Embryonic facial prominence (tissue), 1 donor: Measurements from ENCODE around the gene DAAM2.

Source experiments
- DNase-seq: peaks from one replicate; pipeline ENCODE4 v3.0.0-alpha.2; 2016; ENCODE audit errors: extremely low spot score

Gene DAAM2

DNA sequence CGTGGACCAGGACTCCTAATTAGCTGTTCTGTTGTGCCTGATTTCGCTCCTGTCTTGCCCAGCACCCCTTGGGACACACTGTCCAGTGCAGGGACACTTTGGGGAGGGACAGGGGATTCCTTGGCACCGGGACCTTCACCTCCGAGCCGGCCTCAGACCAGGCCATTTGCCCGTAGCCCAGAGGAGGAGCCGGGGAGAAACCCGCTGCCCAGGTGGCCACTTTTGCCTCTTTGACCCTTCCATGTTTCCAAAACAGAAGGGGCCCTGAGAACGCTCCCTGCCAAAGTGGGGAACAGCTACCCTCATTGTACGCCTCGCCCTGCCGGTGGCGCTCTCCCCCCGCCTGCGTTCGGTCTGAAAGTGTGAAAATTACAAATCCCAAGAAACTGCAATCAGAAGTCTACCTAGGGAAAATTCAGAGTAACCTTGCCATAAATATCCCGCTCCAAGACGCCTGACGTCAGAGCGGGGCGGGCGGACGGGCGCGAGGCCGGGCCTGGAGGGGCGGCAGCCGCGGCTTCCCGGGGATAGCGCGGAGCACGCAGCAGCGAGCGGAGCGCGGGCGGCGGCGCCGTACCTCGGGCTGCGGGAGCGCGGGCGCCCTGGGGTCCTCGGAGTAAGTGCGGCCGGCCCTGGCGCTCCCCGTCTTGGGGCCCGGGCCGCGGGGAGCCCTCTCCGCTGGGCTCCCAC lies at the start of gene DAAM2:
Gene DAAM2 (plus strand): TSS at position 527 of the 690 bp plus-strand sequence. CDS start 63,927 bp downstream, outside the sequence.
- peak; percentile 17 for DNase-seq

DNA sequence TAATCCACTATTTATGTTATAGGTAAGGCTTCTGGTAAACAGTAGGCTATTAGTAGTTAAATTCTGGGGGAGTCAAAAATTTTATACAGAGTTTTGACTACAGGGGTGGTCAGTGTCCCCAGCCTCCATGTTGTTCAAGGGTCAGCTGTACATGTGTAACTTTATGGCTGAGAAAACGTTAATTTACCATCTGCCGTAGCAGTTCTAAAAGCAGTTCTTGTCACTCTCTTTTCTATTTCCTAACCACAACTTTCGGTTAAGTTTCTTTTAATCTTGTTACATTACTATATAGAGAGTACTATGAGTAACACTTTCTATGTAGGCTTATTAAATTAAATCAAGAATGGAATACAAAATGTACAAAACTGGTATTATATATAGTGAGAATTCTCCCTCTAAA lies 45.4 kb upstream of the DAAM2 start:
- DNase-seq: no peak

DNA sequence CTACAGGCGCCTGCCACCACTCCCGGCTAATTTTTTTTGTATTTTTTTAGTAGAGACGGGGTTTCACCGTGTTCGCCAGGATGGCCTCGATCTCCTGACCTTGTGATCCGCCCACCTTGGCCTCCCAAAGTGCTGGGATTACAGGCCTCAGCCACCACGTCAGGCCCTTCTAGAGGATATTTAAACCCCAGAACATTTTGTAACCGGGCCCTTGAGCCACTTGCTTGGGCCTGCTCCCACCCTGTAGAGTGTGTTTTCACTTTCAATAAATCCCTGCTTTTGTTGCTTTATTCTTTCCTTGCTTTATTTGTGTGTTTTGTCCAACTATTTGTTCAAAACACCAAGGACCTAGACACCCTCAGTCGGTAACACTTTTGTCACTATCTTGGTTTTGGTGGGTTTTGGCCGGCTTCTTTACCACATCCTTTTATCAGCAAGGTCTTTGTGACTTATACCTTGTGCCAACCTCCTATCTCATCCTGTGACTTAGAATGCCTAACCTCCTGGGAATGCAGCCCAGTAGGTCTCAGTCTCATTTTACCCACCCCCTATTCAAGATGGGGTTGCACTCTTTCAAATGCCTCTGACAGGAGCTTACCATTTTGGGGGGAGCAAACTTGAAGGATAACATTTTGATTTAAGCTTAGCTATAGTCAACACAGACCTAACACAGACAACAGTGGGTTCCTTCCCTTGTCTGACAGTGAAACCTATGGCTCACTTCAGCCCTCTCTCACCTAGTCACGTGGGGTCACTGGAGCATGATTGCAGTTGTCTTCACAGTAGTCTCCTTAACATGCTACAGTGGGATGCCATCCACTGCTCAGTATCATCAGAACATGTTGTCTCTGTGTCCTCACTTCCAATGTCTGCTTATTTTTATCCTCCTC lies 39.1 kb upstream of the DAAM2 start:
- DNase-seq: no peak

DNA sequence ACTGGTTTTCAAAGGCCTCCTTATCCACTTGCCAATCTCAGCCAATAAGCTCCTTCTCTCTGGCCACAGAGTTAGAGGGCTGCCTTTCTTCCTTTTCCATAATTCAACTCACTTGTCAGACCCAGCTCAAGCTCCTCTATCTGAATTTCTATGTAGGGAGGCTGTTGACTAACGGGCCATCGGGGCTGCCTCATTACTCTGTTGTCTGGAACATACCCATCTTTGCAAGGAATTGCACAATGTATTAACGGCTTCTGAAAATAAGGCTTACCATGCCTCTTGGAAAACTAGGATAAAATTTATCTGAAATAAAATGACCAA lies 38.5 kb upstream of the DAAM2 start:
- no peak for DNase-seq

DNA sequence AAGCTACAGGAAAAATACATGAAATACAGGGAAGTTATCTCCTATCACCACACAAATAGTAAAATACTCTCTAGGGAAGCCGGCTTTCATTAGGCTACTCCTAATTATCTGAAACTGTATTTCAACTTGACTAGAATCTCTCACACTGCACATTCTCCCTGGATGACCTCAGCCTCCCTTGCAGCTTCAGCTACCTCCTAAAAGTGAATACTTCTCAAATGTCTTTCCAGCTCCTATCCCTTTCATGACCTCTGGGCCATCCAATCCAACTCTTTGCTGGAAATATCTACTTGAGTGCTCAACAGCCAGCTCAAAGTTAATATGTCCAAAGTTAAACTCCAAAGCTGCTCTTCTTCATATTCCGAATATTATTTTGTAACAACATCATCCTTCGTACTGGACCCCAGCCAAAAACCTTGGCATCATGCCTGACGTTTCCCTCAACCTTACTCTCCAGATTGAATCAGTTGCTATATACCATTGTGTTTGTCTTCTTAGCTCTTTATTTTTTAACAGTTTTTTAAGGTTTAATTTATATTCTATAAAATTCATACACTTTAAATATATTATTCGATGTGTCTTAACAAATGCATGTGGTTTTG lies 37.6 kb upstream of the DAAM2 start:
- DNase-seq: no peak

DNA sequence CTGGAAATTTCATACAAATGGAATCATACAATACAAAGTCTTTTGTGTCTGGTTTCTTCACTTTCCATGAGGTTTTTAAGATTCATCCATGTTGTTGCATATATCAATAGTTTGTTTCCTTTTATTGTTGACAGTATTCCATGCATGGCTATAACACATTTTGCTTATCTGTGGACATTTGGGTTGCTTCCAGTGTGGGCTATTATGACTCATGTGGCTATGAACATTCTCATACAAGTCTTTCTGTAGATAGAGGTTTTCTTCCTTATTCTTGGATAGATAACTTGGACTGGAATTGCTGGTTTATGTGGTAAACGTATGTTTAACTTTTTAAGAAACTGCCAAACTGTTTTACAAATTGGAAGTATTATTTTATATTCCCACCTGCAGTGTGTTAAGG lies 36.9 kb upstream of the DAAM2 start:
- no peak for DNase-seq

DNA sequence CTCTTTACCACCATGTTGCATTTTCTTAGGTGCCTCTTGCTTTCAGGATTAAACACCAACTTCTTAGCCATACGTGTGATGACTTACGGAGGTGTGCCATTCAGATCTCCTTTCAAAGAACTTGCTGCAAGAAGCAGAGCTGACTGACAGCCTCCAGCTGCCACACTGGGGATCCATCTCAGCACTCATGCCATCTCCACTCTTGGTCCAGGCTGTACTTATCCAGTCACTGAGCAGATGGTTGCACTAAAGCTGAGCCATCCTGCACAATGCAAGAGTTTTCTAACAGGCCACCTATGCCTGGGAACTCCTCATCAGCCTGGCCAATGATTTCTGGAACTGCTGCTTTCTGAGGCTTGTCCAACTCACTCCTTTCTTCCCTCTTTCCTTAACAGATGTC lies 35.6 kb upstream of the DAAM2 start:
- no peak for DNase-seq

DNA sequence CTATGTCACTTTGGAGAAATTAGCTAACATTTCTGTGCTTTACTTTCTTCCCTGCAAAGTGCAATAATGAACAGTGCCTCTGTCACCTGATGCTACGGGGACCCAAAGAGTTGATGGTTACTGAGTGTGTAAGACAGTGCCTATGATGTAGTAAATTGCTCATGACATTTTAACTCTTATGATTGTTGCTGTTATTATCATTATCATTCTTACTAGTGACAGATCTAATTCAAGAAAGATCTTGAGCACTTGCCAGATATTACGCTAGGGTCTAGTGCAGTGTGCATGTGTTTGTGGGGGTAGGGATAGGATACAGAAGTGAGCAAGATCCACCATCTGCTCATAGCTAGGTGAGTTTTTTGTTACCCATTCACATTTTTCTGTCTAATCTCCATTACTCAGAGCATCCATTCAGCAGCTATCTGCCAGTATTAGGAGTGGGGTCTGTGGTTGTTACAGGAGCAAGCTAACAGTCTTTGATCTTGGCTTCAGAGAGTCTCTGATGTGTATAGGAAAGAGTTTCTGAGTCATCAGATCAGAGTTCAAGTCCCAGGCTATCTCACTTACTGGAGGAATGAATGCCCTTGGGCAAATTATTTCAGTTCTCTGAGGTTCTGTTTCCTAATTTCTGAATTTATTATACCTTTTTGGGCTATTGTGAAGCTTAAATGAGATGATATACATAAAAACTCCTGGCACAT lies 33.1 kb upstream of the DAAM2 start:
- DNase-seq: no peak

DNA sequence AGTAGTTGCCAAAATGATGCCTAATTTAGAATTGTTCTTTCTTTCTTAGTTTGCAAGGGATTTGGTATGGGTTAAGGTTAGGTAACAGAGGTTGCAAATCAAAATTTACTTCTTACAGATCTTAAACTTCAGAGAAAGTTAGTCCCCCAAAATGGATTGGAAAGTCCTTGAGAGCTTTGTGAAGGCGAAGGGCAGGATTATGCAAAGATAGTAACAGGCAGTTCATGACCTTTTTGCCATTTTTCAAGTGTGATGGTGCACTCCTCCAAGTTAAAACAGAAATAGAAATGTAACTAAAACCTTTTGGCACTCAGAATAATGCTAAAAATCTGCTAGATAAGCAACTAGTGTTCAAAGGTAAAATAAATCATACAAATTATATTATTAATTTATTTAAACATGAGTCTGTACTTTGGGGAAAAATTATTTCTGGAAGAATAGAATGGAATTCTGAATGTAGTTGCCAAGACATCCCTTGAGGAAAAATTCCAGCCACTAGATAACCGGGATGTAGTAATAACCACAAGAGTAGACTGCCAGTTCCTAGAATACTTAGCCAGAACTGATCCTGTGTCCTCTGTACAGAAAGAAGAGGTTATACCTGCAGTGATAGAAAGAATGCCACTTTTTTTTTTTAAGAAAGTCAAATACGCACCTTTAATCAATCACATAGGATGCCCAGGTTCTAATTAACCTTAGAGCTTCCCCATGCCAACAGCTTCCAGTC lies 31.8 kb upstream of the DAAM2 start:
- no peak for DNase-seq

DNA sequence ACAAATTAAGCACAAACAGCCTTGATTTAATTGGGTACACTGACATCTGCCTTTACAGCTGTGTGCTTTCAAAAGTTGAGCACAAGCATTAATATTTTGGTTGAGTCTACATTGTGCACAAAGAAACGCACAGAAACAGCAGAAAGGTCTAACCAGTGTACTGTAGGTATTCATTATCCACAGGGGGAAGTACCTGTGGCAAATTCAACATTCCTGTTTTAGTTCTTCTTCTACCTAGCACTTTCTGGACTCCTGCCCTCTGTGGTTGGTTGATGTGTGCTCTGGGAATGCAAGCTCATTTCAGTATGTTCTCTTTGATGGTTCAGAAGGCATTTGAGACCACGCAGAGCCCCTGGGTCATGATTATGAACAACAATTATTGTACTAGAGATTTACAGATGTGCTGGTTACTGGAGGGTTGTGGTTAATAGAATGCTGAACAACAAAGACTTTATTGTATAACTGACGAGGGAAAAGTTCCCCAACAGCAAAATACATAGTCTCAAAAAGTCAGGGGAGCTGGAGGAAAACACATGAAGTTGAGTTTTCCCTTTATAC lies 26.6 kb upstream of the DAAM2 start:
- DNase-seq: no peak

DNA sequence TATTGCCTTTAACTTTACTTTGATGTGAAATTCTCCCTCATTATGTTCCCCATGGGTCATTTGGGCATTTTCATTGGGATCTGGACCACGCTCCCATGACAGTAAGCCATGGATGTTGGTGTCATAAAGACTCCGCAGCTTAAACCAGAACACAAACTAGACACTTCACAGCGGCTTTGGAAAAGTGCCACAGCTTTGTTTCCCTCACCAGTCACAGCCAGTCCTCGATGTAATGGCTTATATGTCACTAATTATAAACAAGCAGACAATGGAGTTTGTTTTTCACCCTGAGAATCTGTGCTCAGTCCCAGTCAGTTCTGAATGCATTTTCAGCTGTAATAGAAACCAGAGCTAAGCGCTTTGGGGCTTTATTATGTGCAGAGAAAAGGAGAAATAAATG lies 23.2 kb upstream of the DAAM2 start:
- no peak for DNase-seq

DNA sequence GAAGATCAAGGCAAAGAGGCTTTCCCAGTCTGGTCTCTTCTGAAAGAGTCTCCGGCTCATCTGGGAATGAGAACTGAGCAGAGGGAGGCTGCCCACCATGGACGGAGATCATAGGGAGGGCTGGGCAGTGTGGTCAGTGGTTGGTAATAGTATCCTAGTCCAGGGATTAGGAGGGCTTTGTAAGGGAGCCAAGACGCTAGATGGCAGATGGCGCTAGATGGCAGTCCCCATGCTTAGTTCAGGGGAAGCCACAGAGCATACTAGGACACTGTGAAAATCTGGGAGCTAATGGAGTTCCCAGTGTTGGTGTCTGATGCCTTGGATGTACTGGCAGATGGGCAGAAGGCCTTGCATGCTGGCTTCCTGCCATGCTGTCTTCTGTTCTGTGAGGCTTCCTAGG lies 21.7 kb upstream of the DAAM2 start:
- no peak for DNase-seq

DNA sequence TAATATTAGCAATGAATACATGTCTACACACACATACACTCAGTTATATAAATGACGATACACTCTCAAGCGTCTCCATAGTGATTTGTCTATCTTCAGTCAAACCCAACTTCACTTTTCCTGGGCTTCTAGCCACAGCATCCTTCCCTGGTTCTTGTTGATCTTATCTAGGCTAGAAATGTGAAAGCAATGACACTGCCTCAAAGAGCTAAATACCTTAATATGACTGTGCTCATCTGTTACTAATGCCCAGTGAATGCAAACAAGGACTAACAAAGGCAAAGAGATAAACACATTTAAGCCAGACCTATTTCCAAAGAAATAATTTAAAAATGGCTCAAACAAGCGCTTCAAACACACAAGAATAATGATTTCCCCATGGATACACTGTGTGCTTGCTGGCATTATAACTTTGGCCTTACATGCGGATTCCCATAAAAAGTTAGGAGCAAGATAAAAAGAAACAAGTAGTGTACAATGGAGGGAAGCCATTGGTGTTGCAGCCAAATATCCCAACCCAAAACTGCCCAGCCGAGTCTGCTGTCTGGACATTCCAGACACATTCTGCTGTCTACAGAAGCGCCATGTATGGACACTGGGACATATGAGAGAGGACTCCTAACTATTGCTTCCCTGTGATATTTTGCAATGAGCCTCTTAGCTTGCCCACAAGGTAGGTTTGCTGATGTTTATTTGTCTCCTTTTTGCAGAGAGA lies 19.5 kb upstream of the DAAM2 start:
- DNase-seq: no peak

DNA sequence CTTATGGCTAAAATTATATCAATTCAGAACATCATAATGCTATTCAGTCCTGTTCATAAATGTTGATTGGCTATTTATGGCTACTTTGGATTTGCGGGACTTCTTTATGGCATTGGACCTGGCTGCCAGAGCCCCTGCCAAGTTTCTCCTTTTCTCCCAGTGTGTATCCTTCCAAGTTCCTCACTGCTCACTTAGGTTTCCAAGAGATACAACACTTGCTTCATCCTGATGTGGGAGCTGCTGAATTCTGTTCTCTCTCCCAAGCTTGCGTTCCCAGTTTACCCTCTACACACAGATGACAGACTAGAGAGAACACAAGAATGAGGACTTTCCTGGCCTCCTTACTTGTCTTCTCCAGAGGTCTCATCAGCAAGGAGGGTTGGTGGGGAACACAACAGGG lies 18.4 kb upstream of the DAAM2 start:
- DNase-seq: no peak

DNA sequence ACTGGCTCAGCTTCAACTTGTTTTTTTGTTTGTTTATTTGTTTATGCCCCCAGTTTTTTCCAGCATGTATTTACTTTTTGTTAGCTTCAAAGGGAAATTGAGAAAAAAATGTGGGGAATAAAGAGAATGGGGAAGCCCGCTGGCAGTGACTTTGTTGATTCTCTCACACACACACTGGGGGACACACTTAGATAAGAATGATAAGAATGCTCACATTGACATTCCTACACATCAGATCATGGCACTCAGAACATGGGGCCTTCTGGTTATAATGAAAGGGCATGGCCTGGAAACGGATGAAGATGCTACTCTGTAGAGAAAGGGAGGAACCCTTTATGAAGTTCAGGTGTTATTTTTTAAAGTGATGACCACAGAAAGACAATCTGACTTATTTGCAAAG lies 15.6 kb upstream of the DAAM2 start:
- no peak for DNase-seq

DNA sequence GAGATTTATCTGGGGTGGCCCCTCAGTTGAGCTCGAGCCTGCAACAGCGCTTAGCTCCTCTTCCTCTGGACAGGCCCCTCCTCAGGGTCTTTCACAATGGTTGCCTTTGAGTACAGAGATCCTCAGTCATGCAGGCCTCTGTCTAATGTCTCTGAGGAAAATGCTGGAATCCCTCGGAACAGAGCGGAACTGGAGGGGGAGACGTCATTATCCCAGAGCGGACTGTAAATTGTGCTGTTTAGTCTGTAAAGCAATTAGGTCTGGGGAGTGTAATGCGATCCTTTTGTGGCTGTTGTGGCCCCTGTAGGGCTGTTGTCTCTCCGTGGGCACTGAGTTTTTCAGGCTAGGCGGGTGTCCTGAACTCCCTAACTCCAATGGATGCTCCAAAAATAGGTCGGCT lies 15.0 kb upstream of the DAAM2 start:
- DNase-seq: no peak

DNA sequence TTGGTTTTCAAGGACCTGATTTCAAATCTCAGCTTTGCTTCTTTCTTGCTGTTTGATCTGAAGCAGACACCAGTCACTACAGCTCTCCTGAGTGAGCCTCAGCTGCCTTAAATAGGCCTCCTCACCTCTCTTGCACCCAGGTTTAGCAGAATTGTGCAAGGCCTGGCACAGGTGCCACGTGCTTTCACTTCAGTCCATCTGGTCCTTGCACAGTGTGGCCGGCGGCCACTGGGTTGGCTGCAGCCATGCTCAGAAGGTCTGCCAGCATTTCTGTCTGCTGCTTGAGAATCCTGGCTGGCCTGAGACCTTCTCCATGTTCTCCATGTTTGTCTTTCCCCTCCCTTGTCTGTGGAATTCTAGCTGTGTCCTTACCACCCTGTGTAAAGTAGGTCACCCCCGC lies 14.5 kb upstream of the DAAM2 start:
- no peak for DNase-seq

DNA sequence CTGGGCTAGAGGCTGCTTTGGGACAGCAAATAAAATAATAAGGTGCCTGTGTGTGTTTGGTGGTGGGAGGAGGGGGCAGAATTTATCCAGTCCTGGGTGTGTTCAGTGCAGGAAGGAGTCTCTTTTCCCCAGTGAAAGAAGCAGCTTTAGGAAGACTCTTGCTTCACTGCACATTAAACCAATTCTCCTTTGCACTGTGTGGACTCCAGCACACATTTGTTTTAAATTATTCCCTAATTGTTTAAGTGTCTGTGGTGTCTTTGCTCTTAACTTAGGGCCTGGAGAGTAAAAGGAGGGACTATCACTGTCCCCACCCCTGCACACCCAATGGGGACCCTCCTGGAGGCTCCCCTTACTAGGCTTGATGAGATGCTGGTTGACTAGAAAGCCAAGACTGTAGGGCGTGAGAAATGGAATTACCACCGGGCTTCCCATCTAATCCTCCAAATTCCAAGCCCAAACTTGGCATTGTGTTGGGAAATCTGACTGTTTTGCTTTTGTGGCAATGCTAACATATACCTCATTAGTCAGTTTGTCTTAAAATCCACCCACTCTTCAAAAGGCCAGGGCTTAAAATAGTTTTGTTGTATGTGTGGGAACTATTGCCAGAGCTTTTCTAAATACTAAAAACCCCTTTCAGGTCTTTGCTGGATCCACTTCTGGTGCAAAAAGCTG lies 13.5 kb upstream of the DAAM2 start:
- no peak for DNase-seq

DNA sequence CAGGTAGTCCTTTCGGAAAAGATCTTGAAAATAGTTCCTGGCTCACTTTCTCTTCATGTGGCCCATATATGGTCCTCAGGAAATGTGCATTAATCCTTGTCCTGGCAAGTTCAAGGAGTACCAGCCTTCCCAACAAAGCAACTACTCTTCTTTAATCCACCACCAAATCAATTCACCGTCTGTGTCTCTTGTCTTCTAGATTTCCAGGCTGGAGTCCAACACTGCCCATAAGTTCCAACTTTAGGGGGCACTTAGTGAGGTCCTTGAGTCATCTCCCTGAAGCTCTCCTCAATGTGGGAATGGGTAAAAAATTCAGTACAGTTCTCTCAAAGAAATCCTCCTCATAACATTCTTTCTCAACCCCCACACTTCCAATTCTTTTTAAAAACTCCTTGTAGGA lies 6.9 kb upstream of the DAAM2 start:
- DNase-seq: no peak

DNA sequence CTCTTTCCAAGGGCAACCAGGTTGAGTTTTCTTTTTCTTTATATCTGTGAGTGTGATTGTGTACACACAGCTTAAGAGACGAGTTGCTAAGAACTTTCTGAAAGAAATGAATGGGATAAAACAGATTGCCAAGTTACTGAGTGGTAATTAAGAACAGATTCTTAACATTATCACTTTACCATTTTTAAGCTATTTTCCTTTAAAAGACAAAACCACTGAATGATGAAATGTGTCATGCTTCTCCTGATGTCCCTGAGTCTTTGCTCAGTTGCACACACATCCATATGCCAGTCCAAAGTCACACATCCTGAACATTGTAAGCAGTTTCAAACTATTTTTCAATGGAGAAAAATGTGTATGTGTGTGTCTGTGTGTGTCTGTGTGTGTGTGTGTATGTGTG lies 5.5 kb upstream of the DAAM2 start:
- no peak for DNase-seq
